HEK293 (cell line): Measurements from ENCODE around the gene GLI1.

ENCODE experiments used
- CTCF ChIA-PET: fragments of 350-600 bp; formaldehyde crosslinking; extraction: SDS; loops from one replicate; lab custom pipeline; 2021; ENCODE audit warnings: antibody characterized with exemption; lab: Yijun Ruan, JAX
- POLR2A ChIA-PET: fragments of 300-600 bp; formaldehyde crosslinking; extraction: SDS; loops from one replicate; lab custom pipeline; 2020; ENCODE audit warnings: antibody characterized with exemption, inconsistent platforms; lab: Yijun Ruan, JAX
- H3K27ac ChIP-seq: fragments of 200-500 bp; sonication (Bioruptor generic); 2 replicates; pipeline ENCODE4 v1.5.1; 2014; ENCODE audit warnings: low read depth, low read length, control low read depth, inconsistent platforms; ENCODE audit errors: extremely low read depth
- H3K36me3 ChIP-seq, 2 experiments: fragments of 200-500 bp in 1 of 2; sonication (Bioruptor generic) in 1 of 2; 1 replicate in 1 of 2; 2 replicates in 1 of 2; pipeline ENCODE4 v1.5.1; 2014 to 2017; ENCODE audit warnings: inconsistent platforms in 2 of 2, low read length in 2 of 2; ENCODE audit not compliant: control insufficient read depth in 2 of 2, insufficient read depth in 1 of 2
- H3K4me1 ChIP-seq: fragments of 200-500 bp; sonication (Bioruptor generic); 2 replicates; pipeline ENCODE4 v1.5.1; 2014; ENCODE audit warnings: mild to moderate bottlenecking, low read length, inconsistent platforms; ENCODE audit not compliant: control insufficient read depth, insufficient read depth
- H3K4me3 ChIP-seq: 2 replicates; pipeline ENCODE4 v1.5.1; 2011; ENCODE audit warnings: low read depth, mild to moderate bottlenecking, control low read depth, low read length, moderate library complexity
- H3K9me3 ChIP-seq: fragments of 200-500 bp; sonication (Bioruptor generic); 2 replicates; pipeline ENCODE4 v1.5.1; 2014; ENCODE audit warnings: low read depth, low read length, inconsistent platforms; ENCODE audit not compliant: control insufficient read depth, insufficient read depth
- GLI4 ChIP-seq: fragments of 450-650 bp; formaldehyde crosslinking; IDR thresholded peaks from 2 replicates; pipeline ENCODE4 v1.5.1; 2016; ENCODE audit warnings: missing biosample characterization, missing genetic modification characterization
- MYNN ChIP-seq: fragments of 450-650 bp; formaldehyde crosslinking; IDR thresholded peaks from 2 replicates; pipeline ENCODE4 v1.5.1; 2016; ENCODE audit warnings: missing biosample characterization, missing genetic modification characterization, borderline replicate concordance
- PATZ1 ChIP-seq: fragments of 450-650 bp; formaldehyde crosslinking; IDR thresholded peaks from 2 replicates; pipeline ENCODE4 v1.5.1; 2016; ENCODE audit warnings: missing biosample characterization, missing genetic modification characterization
- SCRT1 ChIP-seq: fragments of 450-650 bp; formaldehyde crosslinking; IDR thresholded peaks from 2 replicates; pipeline ENCODE4 v1.5.1; 2016; ENCODE audit warnings: missing biosample characterization, missing genetic modification characterization, borderline replicate concordance
- SETDB1 ChIP-seq: IDR thresholded peaks from one replicate; pipeline ENCODE4 v1.6.1; 2017; ENCODE audit warnings: mild to moderate bottlenecking, low read length, moderate library complexity, mixed read lengths; ENCODE audit not compliant: insufficient read length
- SP7 ChIP-seq: fragments of 450-650 bp; formaldehyde crosslinking; IDR thresholded peaks from 2 replicates; pipeline ENCODE4 v1.5.1; 2016; ENCODE audit warnings: missing biosample characterization, missing genetic modification characterization
- ZBTB10 ChIP-seq: fragments of 450-650 bp; formaldehyde crosslinking; IDR thresholded peaks from 2 replicates; pipeline ENCODE4 v1.5.1; 2016; ENCODE audit warnings: missing biosample characterization, missing genetic modification characterization
- ZBTB17 ChIP-seq: fragments of 450-650 bp; formaldehyde crosslinking; IDR thresholded peaks from 2 replicates; pipeline ENCODE4 v1.5.1; 2016; ENCODE audit warnings: missing biosample characterization, missing genetic modification characterization
- ZBTB48 ChIP-seq: fragments of 450-650 bp; formaldehyde crosslinking; IDR thresholded peaks from 2 replicates; pipeline ENCODE4 v1.5.1; 2016; ENCODE audit warnings: missing biosample characterization, missing genetic modification characterization
- ZBTB7A ChIP-seq: fragments of 450-650 bp; formaldehyde crosslinking; IDR thresholded peaks from 2 replicates; pipeline ENCODE4 v1.5.1; 2016; ENCODE audit warnings: low read depth, missing biosample characterization, missing genetic modification characterization
- ZFP37 ChIP-seq: fragments of 450-650 bp; formaldehyde crosslinking; IDR thresholded peaks from 2 replicates; pipeline ENCODE4 v1.5.1; 2016; ENCODE audit warnings: missing biosample characterization, missing genetic modification characterization
- ZNF121 ChIP-seq: fragments of 450-650 bp; formaldehyde crosslinking; IDR thresholded peaks from 2 replicates; pipeline ENCODE4 v1.5.1; 2016; ENCODE audit warnings: missing biosample characterization, missing genetic modification characterization
- ZNF202 ChIP-seq: fragments of 450-650 bp; formaldehyde crosslinking; IDR thresholded peaks from 2 replicates; pipeline ENCODE4 v1.5.1; 2016; ENCODE audit warnings: missing biosample characterization, missing genetic modification characterization, borderline replicate concordance
- ZNF266 ChIP-seq: fragments of 450-650 bp; formaldehyde crosslinking; IDR thresholded peaks from 2 replicates; pipeline ENCODE4 v1.5.1; 2016; ENCODE audit warnings: missing biosample characterization, missing genetic modification characterization, low read depth
- ZNF426 ChIP-seq: fragments of 450-650 bp; formaldehyde crosslinking; IDR thresholded peaks from 2 replicates; pipeline ENCODE4 v1.5.1; 2017; ENCODE audit warnings: missing biosample characterization, missing genetic modification characterization, mild to moderate bottlenecking, inconsistent platforms, moderate library complexity
- ZNF548 ChIP-seq: fragments of 450-650 bp; formaldehyde crosslinking; IDR thresholded peaks from 2 replicates; pipeline ENCODE4 v1.5.1; 2016; ENCODE audit warnings: missing biosample characterization, missing genetic modification characterization
- ZNF670 ChIP-seq: fragments of 450-650 bp; formaldehyde crosslinking; IDR thresholded peaks from 2 replicates; pipeline ENCODE4 v1.5.1; 2016; ENCODE audit warnings: missing biosample characterization, missing genetic modification characterization, low read depth
- ZNF704 ChIP-seq: fragments of 450-650 bp; formaldehyde crosslinking; IDR thresholded peaks from 2 replicates; pipeline ENCODE4 v1.5.1; 2016; ENCODE audit warnings: missing biosample characterization, missing genetic modification characterization
- ZNF776 ChIP-seq: fragments of 450-650 bp; formaldehyde crosslinking; IDR thresholded peaks from 2 replicates; pipeline ENCODE4 v1.5.0; 2017; ENCODE audit warnings: missing biosample characterization, missing genetic modification characterization, borderline replicate concordance
- ZNF791 ChIP-seq: fragments of 450-650 bp; formaldehyde crosslinking; IDR thresholded peaks from 2 replicates; pipeline ENCODE4 v1.5.1; 2016; ENCODE audit warnings: missing biosample characterization, missing genetic modification characterization
- ZSCAN30 ChIP-seq: fragments of 450-650 bp; IDR thresholded peaks from 2 replicates; pipeline ENCODE4 v1.5.1; 2018; ENCODE audit warnings: missing biosample characterization, mild to moderate bottlenecking, missing genetic modification characterization, moderate library complexity
- TF ChIP-seq, protein P1 (sequence below): fragments of 450-650 bp; formaldehyde crosslinking; IDR thresholded peaks from 2 replicates; pipeline ENCODE4 v1.5.1; 2017; ENCODE audit warnings: missing biosample characterization, missing genetic modification characterization
- TF ChIP-seq, protein P2 (sequence below): fragments of 450-650 bp; formaldehyde crosslinking; IDR thresholded peaks from 2 replicates; pipeline ENCODE4 v1.5.1; 2017; ENCODE audit warnings: missing biosample characterization, missing genetic modification characterization
- TF ChIP-seq, protein P3 (sequence below): fragments of 450-650 bp; formaldehyde crosslinking; IDR thresholded peaks from 2 replicates; pipeline ENCODE4 v1.5.1; 2016; ENCODE audit warnings: missing biosample characterization, missing genetic modification characterization

The GLI1 gene

GRCh38 chr12:57459750-57460467 lies at the start of gene GLI1:
GLI1 (plus strand) TSS chr12:57459785; CDS start chr12:57463692, 3,907 bp downstream.
- no peaks in the 10 kb centered on the region for H3K9me3 ChIP-seq
- H3K36me3 ChIP-seq = no peaks in the 10 kb centered on the region
- peak within 1 kb of the TSS; percentile 47; the same call in 1 of the 2 replicates for H3K27ac ChIP-seq
- H3K4me3 ChIP-seq = peak within 1 kb of the TSS; percentile 57
- POLR2A ChIA-PET = interaction anchor here (0.6 to 4.0 kb wide), 3 partner anchors 47 to 230 kb away, joined by 3 to 13 read pairs (median 11); partner anchors contain the start of genes DDIT3 and SHMT2
- H3K4me1 ChIP-seq = peaks cover 8% of the 10 kb centered on the region
- CTCF ChIA-PET = interaction anchor here (1.0 to 4.2 kb wide), 28 partner anchors 7 to 246 kb away, joined by 3 to 38 read pairs (median 5); partner anchors contain the start of genes DDIT3 and INHBC
- TF ChIP-seq PATZ1 (tag by site-specific recombination) (peak; percentile 96), ZNF426 (tag by site-specific recombination) (no peak), ZNF791 (tag by site-specific recombination) (no peak), MYNN (tag by site-specific recombination) (no peak), ZFP37 (tag by site-specific recombination) (no peak), SETDB1 (no peak), ZNF548 (tag by site-specific recombination) (no peak), GLI4 (tag by site-specific recombination) (no peak), ZNF704 (tag by site-specific recombination) (no peak), ZNF266 (tag by site-specific recombination) (no peak), ZNF121 (tag by site-specific recombination) (no peak), SCRT1 (tag by site-specific recombination) (no peak), ZBTB10 (tag by site-specific recombination) (peak; percentile 82), ZBTB7A (tag by site-specific recombination) (no peak; the same call in 1 of the 2 replicates), ZNF670 (tag by site-specific recombination) (no peak), ZBTB48 (tag by site-specific recombination) (no peak), ZNF202 (no peak), ZBTB17 (no peak), SP7 (tag by site-specific recombination) (no peak), ZSCAN30 (no peak), ZNF776 (tag by site-specific recombination) (no peak)
- TF ChIP-seq, protein P1, sequence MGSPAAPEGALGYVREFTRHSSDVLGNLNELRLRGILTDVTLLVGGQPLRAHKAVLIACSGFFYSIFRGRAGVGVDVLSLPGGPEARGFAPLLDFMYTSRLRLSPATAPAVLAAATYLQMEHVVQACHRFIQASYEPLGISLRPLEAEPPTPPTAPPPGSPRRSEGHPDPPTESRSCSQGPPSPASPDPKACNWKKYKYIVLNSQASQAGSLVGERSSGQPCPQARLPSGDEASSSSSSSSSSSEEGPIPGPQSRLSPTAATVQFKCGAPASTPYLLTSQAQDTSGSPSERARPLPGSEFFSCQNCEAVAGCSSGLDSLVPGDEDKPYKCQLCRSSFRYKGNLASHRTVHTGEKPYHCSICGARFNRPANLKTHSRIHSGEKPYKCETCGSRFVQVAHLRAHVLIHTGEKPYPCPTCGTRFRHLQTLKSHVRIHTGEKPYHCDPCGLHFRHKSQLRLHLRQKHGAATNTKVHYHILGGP = no peak
- TF ChIP-seq, protein P2, sequence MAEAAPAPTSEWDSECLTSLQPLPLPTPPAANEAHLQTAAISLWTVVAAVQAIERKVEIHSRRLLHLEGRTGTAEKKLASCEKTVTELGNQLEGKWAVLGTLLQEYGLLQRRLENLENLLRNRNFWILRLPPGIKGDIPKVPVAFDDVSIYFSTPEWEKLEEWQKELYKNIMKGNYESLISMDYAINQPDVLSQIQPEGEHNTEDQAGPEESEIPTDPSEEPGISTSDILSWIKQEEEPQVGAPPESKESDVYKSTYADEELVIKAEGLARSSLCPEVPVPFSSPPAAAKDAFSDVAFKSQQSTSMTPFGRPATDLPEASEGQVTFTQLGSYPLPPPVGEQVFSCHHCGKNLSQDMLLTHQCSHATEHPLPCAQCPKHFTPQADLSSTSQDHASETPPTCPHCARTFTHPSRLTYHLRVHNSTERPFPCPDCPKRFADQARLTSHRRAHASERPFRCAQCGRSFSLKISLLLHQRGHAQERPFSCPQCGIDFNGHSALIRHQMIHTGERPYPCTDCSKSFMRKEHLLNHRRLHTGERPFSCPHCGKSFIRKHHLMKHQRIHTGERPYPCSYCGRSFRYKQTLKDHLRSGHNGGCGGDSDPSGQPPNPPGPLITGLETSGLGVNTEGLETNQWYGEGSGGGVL = peak; percentile 69
- TF ChIP-seq, protein P3, sequence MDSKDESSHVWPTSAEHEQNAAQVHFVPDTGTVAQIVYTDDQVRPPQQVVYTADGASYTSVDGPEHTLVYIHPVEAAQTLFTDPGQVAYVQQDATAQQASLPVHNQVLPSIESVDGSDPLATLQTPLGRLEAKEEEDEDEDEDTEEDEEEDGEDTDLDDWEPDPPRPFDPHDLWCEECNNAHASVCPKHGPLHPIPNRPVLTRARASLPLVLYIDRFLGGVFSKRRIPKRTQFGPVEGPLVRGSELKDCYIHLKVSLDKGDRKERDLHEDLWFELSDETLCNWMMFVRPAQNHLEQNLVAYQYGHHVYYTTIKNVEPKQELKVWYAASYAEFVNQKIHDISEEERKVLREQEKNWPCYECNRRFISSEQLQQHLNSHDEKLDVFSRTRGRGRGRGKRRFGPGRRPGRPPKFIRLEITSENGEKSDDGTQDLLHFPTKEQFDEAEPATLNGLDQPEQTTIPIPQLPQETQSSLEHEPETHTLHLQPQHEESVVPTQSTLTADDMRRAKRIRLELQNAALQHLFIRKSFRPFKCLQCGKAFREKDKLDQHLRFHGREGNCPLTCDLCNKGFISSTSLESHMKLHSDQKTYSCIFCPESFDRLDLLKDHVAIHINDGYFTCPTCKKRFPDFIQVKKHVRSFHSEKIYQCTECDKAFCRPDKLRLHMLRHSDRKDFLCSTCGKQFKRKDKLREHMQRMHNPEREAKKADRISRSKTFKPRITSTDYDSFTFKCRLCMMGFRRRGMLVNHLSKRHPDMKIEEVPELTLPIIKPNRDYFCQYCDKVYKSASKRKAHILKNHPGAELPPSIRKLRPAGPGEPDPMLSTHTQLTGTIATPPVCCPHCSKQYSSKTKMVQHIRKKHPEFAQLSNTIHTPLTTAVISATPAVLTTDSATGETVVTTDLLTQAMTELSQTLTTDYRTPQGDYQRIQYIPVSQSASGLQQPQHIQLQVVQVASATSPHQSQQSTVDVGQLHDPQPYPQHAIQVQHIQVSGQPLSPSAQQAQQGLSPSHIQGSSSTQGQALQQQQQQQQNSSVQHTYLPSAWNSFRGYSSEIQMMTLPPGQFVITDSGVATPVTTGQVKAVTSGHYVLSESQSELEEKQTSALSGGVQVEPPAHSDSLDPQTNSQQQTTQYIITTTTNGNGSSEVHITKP (tag by site-specific recombination) = 0 out of 2 replicates have a peak, but pooled peaks have one; percentile 1
